ENCODE measurements around the gene NBEA.

Gene NBEA

GRCh38 chr13:35702316-35702715 lies 760.2 kb downstream of the NBEA start:
- no peak for DNase-seq (ENCODE audit: low read depth in 2 of 2)

GRCh38 chr13:35703061-35703460 lies 761.0 kb downstream of the NBEA start:
- DNase-seq (ENCODE audit: low read depth in 2 of 2), result no peak

GRCh38 chr13:35704331-35704730 lies 762.3 kb downstream of the NBEA start:
- DNase-seq (ENCODE audit: low read depth in 2 of 2), result no peak

- no peak for DNase-seq (ENCODE audit: low read depth in 2 of 2)
These were observed 764.2 kb downstream of the NBEA start for GRCh38 chr13:35706281-35706680.

GRCh38 chr13:35706721-35707120 lies 764.7 kb downstream of the NBEA start:
- DNase-seq (ENCODE audit: low read depth in 2 of 2), result no peak

- no peak for DNase-seq (ENCODE audit: low read depth in 2 of 2)
These were observed 769.8 kb downstream of the NBEA start for GRCh38 chr13:35711909-35712308.

- no peak for DNase-seq (ENCODE audit: low read depth in 2 of 2)
These were observed 771.1 kb downstream of the NBEA start for GRCh38 chr13:35712907-35713761.

- no peak for DNase-seq (ENCODE audit: low read depth in 2 of 2)
These were observed 772.1 kb downstream of the NBEA start for GRCh38 chr13:35714121-35714520.

GRCh38 chr13:35714588-35715377 lies 772.7 kb downstream of the NBEA start:
- DNase-seq (ENCODE audit: low read depth in 2 of 2), result no peak

- DNase-seq (ENCODE audit: low read depth in 2 of 2), result no peak
These were observed 774.1 kb downstream of the NBEA start for GRCh38 chr13:35716186-35716585.

- DNase-seq (ENCODE audit: low read depth in 2 of 2), result no peak
These were observed 774.7 kb downstream of the NBEA start for GRCh38 chr13:35716729-35717128.

GRCh38 chr13:35718084-35718483 lies 776.0 kb downstream of the NBEA start:
- DNase-seq (ENCODE audit: low read depth in 2 of 2), result no peak

GRCh38 chr13:35720290-35720689 lies 778.2 kb downstream of the NBEA start:
- no peak for DNase-seq (ENCODE audit: low read depth in 2 of 2)

- no peak for DNase-seq (ENCODE audit: low read depth in 2 of 2)
These were observed 778.9 kb downstream of the NBEA start for GRCh38 chr13:35720690-35721554.
